Loucy (cell line): ENCODE measurements around the gene CSRP1.

Source experiments
- H2AFZ ChIP-seq: fragments of 200-600 bp; sonication (generic); 2 replicates; pipeline ENCODE4 v1.6.0; 2016; ENCODE audit warnings: antibody characterized with exemption, mild to moderate bottlenecking, low read length, moderate library complexity
- H3F3A ChIP-seq: fragments of 200-600 bp; 2 replicates; pipeline ENCODE4 v1.6.0; 2016; ENCODE audit warnings: antibody characterized with exemption, low read depth, mild to moderate bottlenecking
- H3K27me3 ChIP-seq: fragments of 200-600 bp; sonication (generic); 2 replicates; pipeline ENCODE4 v1.6.1; 2014; ENCODE audit warnings: low read length, mild to moderate bottlenecking; ENCODE audit not compliant: insufficient read depth, poor library complexity, severe bottlenecking
- H3K36me3 ChIP-seq: fragments of 200-600 bp; sonication (generic); 2 replicates; pipeline ENCODE4 v1.6.1; 2016; ENCODE audit warnings: low read length; ENCODE audit not compliant: insufficient read depth
- H3K4me1 ChIP-seq: fragments of 200-600 bp; sonication (generic); 2 replicates; pipeline ENCODE4 v1.5.1; 2014; ENCODE audit warnings: low read length, mild to moderate bottlenecking; ENCODE audit not compliant: insufficient read depth, poor library complexity, severe bottlenecking
- H3K4me2 ChIP-seq: fragments of 200-600 bp; sonication (generic); 2 replicates; pipeline ENCODE4 v1.6.0; 2014; ENCODE audit warnings: antibody characterized with exemption, low read length, low read depth, mild to moderate bottlenecking; ENCODE audit not compliant: poor library complexity, severe bottlenecking
- H3K4me3 ChIP-seq: fragments of 200-600 bp; sonication (generic); 2 replicates; pipeline ENCODE4 v1.5.1; 2014; ENCODE audit warnings: low read length, mild to moderate bottlenecking, mixed read lengths; ENCODE audit not compliant: poor library complexity, severe bottlenecking
- H3K79me2 ChIP-seq: fragments of 200-600 bp; sonication (generic); 2 replicates; pipeline ENCODE4 v1.6.1; 2014; ENCODE audit warnings: low read length; ENCODE audit not compliant: insufficient read depth
- H3K9ac ChIP-seq: fragments of 200-600 bp; sonication (generic); 2 replicates; pipeline ENCODE4 v1.6.0; 2014; ENCODE audit warnings: mild to moderate bottlenecking, low read depth, low read length, moderate library complexity; ENCODE audit not compliant: poor library complexity, severe bottlenecking
- H3K9me2 ChIP-seq: fragments of 200-600 bp; sonication (generic); replicated peaks from 2 replicates; pipeline ENCODE4 v1.6.1; 2016; ENCODE audit warnings: low read depth, low read length, mixed read lengths
- H3K9me3 ChIP-seq: fragments of 200-600 bp; sonication (generic); 2 replicates; pipeline ENCODE4 v1.6.1; 2014; ENCODE audit warnings: mild to moderate bottlenecking, antibody characterized with exemption, low read length, low read depth; ENCODE audit not compliant: insufficient read depth
- H4K20me1 ChIP-seq: fragments of 200-600 bp; sonication (generic); 2 replicates; pipeline ENCODE4 v1.6.0; 2014; ENCODE audit warnings: antibody characterized with exemption, low read length, mild to moderate bottlenecking; ENCODE audit not compliant: insufficient read depth, poor library complexity, severe bottlenecking
- CTCF ChIP-seq: fragments of 200-600 bp; sonication (generic); conservative IDR thresholded peaks from 2 replicates; pipeline ENCODE4 v1.5.1; 2014; ENCODE audit warnings: mild to moderate bottlenecking, antibody characterized with exemption, low read length
- EZH2phosphoT487 ChIP-seq: fragments of 200-600 bp; IDR thresholded peaks from 2 replicates; pipeline ENCODE4 v1.6.1; 2018; ENCODE audit warnings: antibody characterized with exemption, mild to moderate bottlenecking, moderate library complexity, borderline replicate concordance

CSRP1 gene

GRCh38 chr1:201457508-201457960, 49.4 kb downstream of the CSRP1 start:
- H3K4me2 ChIP-seq: no peak overlapping the region
- no peaks in the 10 kb centered on the region for H3F3A ChIP-seq
- no peaks in the 10 kb centered on the region for H3K36me3 ChIP-seq
- no peaks in the 10 kb centered on the region for H3K27me3 ChIP-seq
- H3K9ac ChIP-seq: no peak overlapping the region
- no peak overlapping the region for H2AFZ ChIP-seq
- no peak for TF ChIP-seq CTCF
- no peak for TF ChIP-seq EZH2phosphoT487
- no peaks in the 10 kb centered on the region for H3K9me3 ChIP-seq
- peaks cover 12% of the 10 kb centered on the region for H3K4me1 ChIP-seq
- no peaks in the 10 kb centered on the region for H4K20me1 ChIP-seq
- no peak overlapping the region for H3K4me3 ChIP-seq
- no peaks in the 10 kb centered on the region for H3K79me2 ChIP-seq
- H3K9me2 ChIP-seq: no peaks in the 10 kb centered on the region

- Histone ChIP-seq H2AFZ (no peak overlapping the region), H3K4me2 (no peak overlapping the region), H3K9me3 (no peaks in the 10 kb centered on the region), H3F3A (no peaks in the 10 kb centered on the region), H4K20me1 (no peaks in the 10 kb centered on the region), H3K36me3 (no peaks in the 10 kb centered on the region), H3K9ac (no peak overlapping the region), H3K27me3 (no peaks in the 10 kb centered on the region), H3K4me3 (no peak overlapping the region), H3K4me1 (peaks cover 16% of the 10 kb centered on the region), H3K9me2 (no peaks in the 10 kb centered on the region), H3K79me2 (no peaks in the 10 kb centered on the region)
- no peak for TF ChIP-seq CTCF
- no peak for TF ChIP-seq EZH2phosphoT487
These were observed 50.2 kb downstream of the CSRP1 start for GRCh38 chr1:201456499-201457309.

- Histone ChIP-seq H3K9me3 (no peaks in the 10 kb centered on the region), H3K9ac (no peak overlapping the region), H3K4me1 (peaks cover 29% of the 10 kb centered on the region), H3K79me2 (no peaks in the 10 kb centered on the region), H3K36me3 (no peaks in the 10 kb centered on the region), H3K27me3 (no peaks in the 10 kb centered on the region), H3K9me2 (no peaks in the 10 kb centered on the region), H2AFZ (no peak overlapping the region), H3K4me3 (no peak overlapping the region), H4K20me1 (no peaks in the 10 kb centered on the region), H3F3A (no peaks in the 10 kb centered on the region), H3K4me2 (no peak overlapping the region)
- TF ChIP-seq CTCF (no peak), EZH2phosphoT487 (no peak)
These were observed 51.8 kb downstream of the CSRP1 start for GRCh38 chr1:201455098-201455497.
